ENCODE measurements around the gene PFDN2.

DNA sequence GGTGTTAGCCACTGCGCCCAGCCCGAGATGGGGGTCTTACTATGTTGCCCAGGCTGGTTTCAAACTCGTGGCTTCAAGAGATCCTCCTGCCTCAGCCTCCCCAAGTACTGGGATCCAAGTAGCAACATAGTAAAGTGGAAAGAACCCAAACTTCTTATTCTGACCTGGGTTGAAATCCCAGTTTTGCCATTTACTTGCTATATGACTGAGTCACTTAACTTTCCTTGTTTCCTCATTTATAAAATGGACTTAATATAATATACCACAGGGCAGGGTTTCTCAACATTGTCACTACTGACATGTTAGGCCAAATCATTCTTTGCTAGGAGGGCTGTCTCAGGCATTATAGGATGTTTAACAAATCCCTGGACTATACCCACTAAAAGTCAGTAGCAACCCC, 6.7 kb downstream of the PFDN2 start:
- TF ChIP-seq POLR2A (IDR thresholded peaks at IDR 0.05) (no peak), CTCF (IDR thresholded peaks at IDR 0.05) (no peak)

Data from heart left ventricle (tissue), 13 donors.